K562 (cell line): ENCODE data around the gene CLCN4. TPM values are rescaled to one million over a fixed set of nuclear protein-coding genes. Genes with fewer than 3 reads are reported as not detected.

Experiments
- ATAC-seq: fragments of 200-7000 bp; cut with Tn5 transposase; 3 replicates; pipeline ENCODE4 v1.9.1; 2020; ENCODE audit warnings: moderate library complexity
- BruUV-seq: library from RNA; stranded (reverse); fragments of 400-500 nt; replicated peaks from 2 replicates; lab custom pipeline; 2021; lab: Mats Ljungman, UMichigan
- CTCF ChIA-PET: fragments of 300-600 bp; formaldehyde crosslinking; extraction: SDS; loops from one replicate; lab custom pipeline; 2021; ENCODE audit warnings: low intra/inter-chr PET ratio; lab: Yijun Ruan, JAX
- POLR2A ChIA-PET: fragments of 300-600, 350-650 bp; sonication (Branson Sonifier 250); formaldehyde crosslinking; extraction: SDS; loops from one replicate; lab custom pipeline; 2021; ENCODE audit warnings: antibody characterized with exemption, inconsistent platforms; lab: Yijun Ruan, JAX
- DNase-seq, 4 experiments: peaks; one replicate each; pipeline versions ENCODE4 v3.0.0 to v3.0.0-alpha.2; 2011 to 2018; ENCODE audit warnings: low spot score in 3 of 4, mixed read lengths in 3 of 4; ENCODE audit errors: extremely low read depth in 1 of 4
- FAIRE-seq: peaks from 2 replicates; lab custom pipeline; 2011; peaks lifted over from hg19 to GRCh38; lab: Jason Lieb, UNC
- H2AFZ ChIP-seq: 2 replicates; pipeline ENCODE4 v1.6.0; 2011; ENCODE audit warnings: low read depth, low read length, control low read depth, inconsistent platforms
- H3K27ac ChIP-seq: fragments of 200-600 bp; 3 replicates; pipeline ENCODE4 v1.8.0; 2011; ENCODE audit warnings: low read depth, mild to moderate bottlenecking, control low read depth, inconsistent platforms, low read length, moderate library complexity, mixed read lengths; ENCODE audit errors: extremely low read depth
- H3K27me3 ChIP-seq, 2 experiments: fragments of 300-600 bp in 1 of 2; 2 replicates in 1 of 2; 3 replicates in 1 of 2; pipeline versions ENCODE4 v1.6.0 to v1.8.0; 2011; ENCODE audit warnings: inconsistent platforms in 2 of 2, low read length in 2 of 2, mild to moderate bottlenecking in 1 of 2, mixed read lengths in 1 of 2, moderate library complexity in 1 of 2; ENCODE audit not compliant: control insufficient read depth in 2 of 2, insufficient read depth in 2 of 2
- H3K36me3 ChIP-seq: fragments of 300-600 bp; 3 replicates; pipeline ENCODE4 v1.8.0; 2011; ENCODE audit warnings: mild to moderate bottlenecking, low read length, inconsistent platforms; ENCODE audit not compliant: control insufficient read depth, insufficient read depth
- H3K4me1 ChIP-seq, 2 experiments: fragments of 200-600 bp in 1 of 2; replicated peaks in 1 of 2; 2 replicates in 1 of 2; 3 replicates in 1 of 2; pipeline versions ENCODE4 v1.5.1 to v1.8.0; 2011; ENCODE audit warnings: inconsistent platforms in 2 of 2, low read length in 2 of 2, mild to moderate bottlenecking in 1 of 2, mixed read lengths in 1 of 2, moderate library complexity in 1 of 2; ENCODE audit not compliant: control insufficient read depth in 2 of 2, insufficient read depth in 2 of 2
- H3K4me2 ChIP-seq: 2 replicates; pipeline ENCODE4 v1.6.1; 2011; ENCODE audit warnings: low read length, control low read depth, inconsistent platforms, mixed read lengths; ENCODE audit not compliant: insufficient read depth
- H3K4me3 ChIP-seq: fragments of 200-600 bp; sonication (generic), shearing (Covaris generic); 2 replicates; pipeline ENCODE4 v1.5.1; 2016; ENCODE audit warnings: control low read depth, inconsistent platforms
- H3K79me2 ChIP-seq: fragments of 200-600 bp; 3 replicates; pipeline ENCODE4 v1.8.0; 2011; ENCODE audit warnings: low read length, inconsistent platforms; ENCODE audit not compliant: control insufficient read depth, insufficient read depth
- H3K9ac ChIP-seq, 2 experiments: 2 replicates each; pipeline versions ENCODE4 v1.6.0 to v1.6.1; 2011; ENCODE audit warnings: low read depth in 2 of 2, low read length in 2 of 2, control low read depth in 1 of 2, inconsistent platforms in 1 of 2, mild to moderate bottlenecking in 1 of 2, mixed read lengths in 1 of 2; ENCODE audit not compliant: insufficient read depth in 1 of 2
- H3K9me1 ChIP-seq: one replicate; pipeline ENCODE4 v1.6.0; 2011; ENCODE audit warnings: inconsistent platforms, mild to moderate bottlenecking, low read length, moderate library complexity; ENCODE audit not compliant: control insufficient read depth, insufficient read depth
- H3K9me3 ChIP-seq: replicated peaks from 2 replicates; pipeline ENCODE4 v1.5.1; 2011; ENCODE audit warnings: low read depth, low read length, inconsistent platforms; ENCODE audit not compliant: control insufficient read depth, insufficient read depth
- H4K20me1 ChIP-seq: replicated peaks from 2 replicates; pipeline ENCODE4 v1.6.1; 2011; ENCODE audit warnings: low read length, inconsistent platforms, mixed read lengths; ENCODE audit not compliant: control insufficient read depth, insufficient read depth
- ARID1B ChIP-seq: fragments of 450-650 bp; IDR thresholded peaks from 2 replicates; pipeline ENCODE4 v1.6.1; 2016; ENCODE audit warnings: antibody characterized with exemption, mild to moderate bottlenecking, inconsistent platforms
- HDAC1 ChIP-seq, 2 experiments: fragments of 450-650 bp; IDR thresholded peaks; 2 replicates each; pipeline ENCODE4 v1.6.1; 2016 to 2017; ENCODE audit warnings: inconsistent platforms in 1 of 2, mild to moderate bottlenecking in 1 of 2, moderate library complexity in 1 of 2
- MAFK ChIP-seq: IDR thresholded peaks from 2 replicates; pipeline ENCODE4 v1.6.1; 2011; ENCODE audit warnings: low read length, improper control_type of control experiment
- PCBP2 ChIP-seq: fragments of 200-400 bp; formaldehyde crosslinking; IDR thresholded peaks from 2 replicates; pipeline ENCODE4 v1.6.1; 2018; ENCODE audit warnings: low read length, low read depth, mild to moderate bottlenecking, moderate library complexity; ENCODE audit not compliant: poor library complexity, severe bottlenecking
- PYGO2 ChIP-seq: fragments of 450-650 bp; IDR thresholded peaks from 2 replicates; pipeline ENCODE4 v1.6.1; 2016; ENCODE audit warnings: mild to moderate bottlenecking, missing genetic modification characterization, moderate library complexity, missing compliant biosample characterization
- ZNF212 ChIP-seq: fragments of 450-650 bp; formaldehyde crosslinking; IDR thresholded peaks from 2 replicates; pipeline ENCODE4 v1.4.0; 2020; ENCODE audit warnings: mild to moderate bottlenecking
- WGBS: fragments of 100-300 bp; shearing (Covaris generic); methylation state at CpG from one replicate; pipeline ENCODE4 v1.1.6; 2016; ENCODE audit warnings: low coverage, mixed read lengths; ENCODE audit not compliant: insufficient coverage; ENCODE audit errors: missing lambda C conversion rate; 5-methylcytosine and 5-hydroxymethylcytosine counted together
- in situ Hi-C: fragments of 300-500 bp; cut with MboI; formaldehyde crosslinking; loops from 4 replicates; pipeline ENCODE4 v1.15.0; 2018; ENCODE audit warnings: inconsistent platforms, mixed read lengths
- intact Hi-C: fragments of 100-400 bp; cut with micrococcal nuclease; formaldehyde crosslinking; loops from 2 replicates; pipeline ENCODE4 v1.14.2; 2022
- polyA plus RNA-seq, 8 experiments: library from polyadenylated mRNA; depleted of rRNA in 4 of 8; stranded (reverse) in 5 of 8; unstranded in 3 of 8; fragments of >200 nt; fragmentation: Nextera tagmentation in 2 of 8; fragmentation: Illumina TruSeq in 1 of 8; extraction: Ambion mirVana in 2 of 8; extraction: Trizol in 1 of 8; gene quantifications; 2 replicates each; pipeline versions ENCODE4 v1.2.1 to v1.2.3, GENCODE V29; 2011 to 2014; ENCODE audit warnings: inconsistent platforms in 1 of 8, missing spikeins in 1 of 8
- total RNA-seq, 7 experiments: library from RNA; depleted of rRNA in 6 of 7; stranded (reverse); fragments of >200 nt in 6 of 7; fragmentation: Illumina TruSeq in 2 of 7; extraction: Trizol in 2 of 7; gene quantifications; 2 replicates each; pipeline versions ENCODE4 v1.2.1 to v1.2.3, GENCODE V29; 2011 to 2021; ENCODE audit warnings: low replicate concordance in 1 of 7
- TF ChIP-seq, protein P1 (sequence below): fragments of 450-650 bp; formaldehyde crosslinking; IDR thresholded peaks from 2 replicates; pipeline ENCODE4 v1.4.0; 2020; ENCODE audit warnings: mild to moderate bottlenecking, mixed read lengths
- TF ChIP-seq, protein P2 (sequence below): IDR thresholded peaks from 2 replicates; pipeline ENCODE4 v1.6.1; 2012; ENCODE audit warnings: low read depth, low read length, improper control_type of control experiment, borderline replicate concordance
- TF ChIP-seq, protein P3 (sequence below): sonication (generic); formaldehyde crosslinking; IDR thresholded peaks from 2 replicates; pipeline ENCODE4 v1.9.0; 2022; ENCODE audit warnings: mild to moderate bottlenecking, missing genetic modification reagents
- TF ChIP-seq, protein P4 (sequence below): fragments of 450-650 bp; IDR thresholded peaks from 2 replicates; pipeline ENCODE4 v1.6.1; 2014; ENCODE audit warnings: low read depth, mild to moderate bottlenecking, moderate library complexity, borderline replicate concordance
- TF ChIP-seq, protein P5 (sequence below): fragments of 450-650 bp; IDR thresholded peaks from 2 replicates; pipeline ENCODE4 v1.7.0; 2016; ENCODE audit warnings: borderline replicate concordance

CLCN4 gene
- total and polyA plus RNA-seq, 9 of the 15 experiments (the other 6 are each of a cell fraction or from before 2014, with no cell fraction given): 0.03 to 0.24 (median 0.10) TPM; not detected in 1

DNA sequence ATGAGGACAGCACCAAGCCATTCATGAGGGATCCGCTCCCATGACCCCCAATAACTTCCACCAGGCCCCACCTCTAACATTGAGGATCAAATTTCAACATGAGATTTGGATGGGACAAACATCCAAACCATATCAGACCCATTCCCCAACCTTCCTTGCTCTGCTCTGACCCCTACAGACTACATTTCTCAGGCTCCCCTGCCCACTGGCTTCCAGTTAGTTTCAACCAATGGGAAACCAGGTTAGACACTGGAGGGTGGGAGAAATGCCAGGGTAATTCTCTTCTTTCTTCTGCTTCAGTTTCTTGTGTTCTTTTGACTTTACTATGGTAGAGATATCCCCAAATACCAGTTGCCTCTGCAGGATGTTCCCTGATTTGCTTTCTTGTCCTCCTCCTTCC, 125.7 kb downstream of the CLCN4 start:
- 11% methylated on average over 1 of the region's 1 CpG for WGBS
- Histone ChIP-seq H3K79me2 (no peaks in the 10 kb centered on the region), H3K9ac (no peak overlapping the region), H3K36me3 (no peaks in the 10 kb centered on the region), H3K9me3 (no peaks in the 10 kb centered on the region), H4K20me1 (no peaks in the 10 kb centered on the region), H2AFZ (no peak overlapping the region), H3K9me1 (no peaks in the 10 kb centered on the region), H3K27ac (no peak overlapping the region), H3K27me3 (no peaks in the 10 kb centered on the region), H3K4me1 (no peaks in the 10 kb centered on the region), H3K4me3 (no peak overlapping the region), H3K4me2 (no peak overlapping the region)
- ChIA-PET POLR2A (no interaction called here), CTCF (no interaction called here)
- FAIRE-seq (no peak), ATAC-seq (no peak), DNase-seq (no peak)
- TF ChIP-seq, protein P1, sequence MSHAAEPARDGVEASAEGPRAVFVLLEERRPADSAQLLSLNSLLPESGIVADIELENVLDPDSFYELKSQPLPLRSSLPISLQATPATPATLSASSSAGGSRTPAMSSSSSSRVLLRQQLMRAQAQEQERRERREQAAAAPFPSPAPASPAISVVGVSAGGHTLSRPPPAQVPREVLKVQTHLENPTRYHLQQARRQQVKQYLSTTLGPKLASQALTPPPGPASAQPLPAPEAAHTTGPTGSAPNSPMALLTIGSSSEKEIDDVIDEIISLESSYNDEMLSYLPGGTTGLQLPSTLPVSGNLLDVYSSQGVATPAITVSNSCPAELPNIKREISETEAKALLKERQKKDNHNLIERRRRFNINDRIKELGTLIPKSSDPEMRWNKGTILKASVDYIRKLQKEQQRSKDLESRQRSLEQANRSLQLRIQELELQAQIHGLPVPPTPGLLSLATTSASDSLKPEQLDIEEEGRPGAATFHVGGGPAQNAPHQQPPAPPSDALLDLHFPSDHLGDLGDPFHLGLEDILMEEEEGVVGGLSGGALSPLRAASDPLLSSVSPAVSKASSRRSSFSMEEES (CRISPR knock-in tag): no peak
- TF ChIP-seq PCBP2 (no peak), MAFK (no peak), PYGO2 (no peak), ZNF212 (CRISPR knock-in tag) (no peak), HDAC1 (IDR thresholded peaks at IDR 0.05) (no peak), ARID1B (no peak)
- TF ChIP-seq, protein P2, sequence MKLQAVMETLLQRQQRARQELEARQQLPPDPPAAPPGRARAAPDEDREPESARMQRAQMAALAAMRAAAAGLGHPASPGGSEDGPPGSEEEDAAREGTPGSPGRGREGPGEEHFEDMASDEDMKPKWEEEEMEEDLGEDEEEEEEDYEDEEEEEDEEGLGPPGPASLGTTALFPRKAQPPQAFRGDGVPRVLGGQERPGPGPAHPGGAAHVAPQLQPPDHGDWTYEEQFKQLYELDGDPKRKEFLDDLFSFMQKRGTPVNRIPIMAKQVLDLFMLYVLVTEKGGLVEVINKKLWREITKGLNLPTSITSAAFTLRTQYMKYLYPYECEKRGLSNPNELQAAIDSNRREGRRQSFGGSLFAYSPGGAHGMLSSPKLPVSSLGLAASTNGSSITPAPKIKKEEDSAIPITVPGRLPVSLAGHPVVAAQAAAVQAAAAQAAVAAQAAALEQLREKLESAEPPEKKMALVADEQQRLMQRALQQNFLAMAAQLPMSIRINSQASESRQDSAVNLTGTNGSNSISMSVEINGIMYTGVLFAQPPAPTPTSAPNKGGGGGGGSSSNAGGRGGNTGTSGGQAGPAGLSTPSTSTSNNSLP: no peak
- TF ChIP-seq, protein P3, sequence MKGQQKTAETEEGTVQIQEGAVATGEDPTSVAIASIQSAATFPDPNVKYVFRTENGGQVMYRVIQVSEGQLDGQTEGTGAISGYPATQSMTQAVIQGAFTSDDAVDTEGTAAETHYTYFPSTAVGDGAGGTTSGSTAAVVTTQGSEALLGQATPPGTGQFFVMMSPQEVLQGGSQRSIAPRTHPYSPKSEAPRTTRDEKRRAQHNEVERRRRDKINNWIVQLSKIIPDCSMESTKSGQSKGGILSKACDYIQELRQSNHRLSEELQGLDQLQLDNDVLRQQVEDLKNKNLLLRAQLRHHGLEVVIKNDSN: no peak
- TF ChIP-seq, protein P4, sequence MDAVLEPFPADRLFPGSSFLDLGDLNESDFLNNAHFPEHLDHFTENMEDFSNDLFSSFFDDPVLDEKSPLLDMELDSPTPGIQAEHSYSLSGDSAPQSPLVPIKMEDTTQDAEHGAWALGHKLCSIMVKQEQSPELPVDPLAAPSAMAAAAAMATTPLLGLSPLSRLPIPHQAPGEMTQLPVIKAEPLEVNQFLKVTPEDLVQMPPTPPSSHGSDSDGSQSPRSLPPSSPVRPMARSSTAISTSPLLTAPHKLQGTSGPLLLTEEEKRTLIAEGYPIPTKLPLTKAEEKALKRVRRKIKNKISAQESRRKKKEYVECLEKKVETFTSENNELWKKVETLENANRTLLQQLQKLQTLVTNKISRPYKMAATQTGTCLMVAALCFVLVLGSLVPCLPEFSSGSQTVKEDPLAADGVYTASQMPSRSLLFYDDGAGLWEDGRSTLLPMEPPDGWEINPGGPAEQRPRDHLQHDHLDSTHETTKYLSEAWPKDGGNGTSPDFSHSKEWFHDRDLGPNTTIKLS: no peak
- TF ChIP-seq, protein P5, sequence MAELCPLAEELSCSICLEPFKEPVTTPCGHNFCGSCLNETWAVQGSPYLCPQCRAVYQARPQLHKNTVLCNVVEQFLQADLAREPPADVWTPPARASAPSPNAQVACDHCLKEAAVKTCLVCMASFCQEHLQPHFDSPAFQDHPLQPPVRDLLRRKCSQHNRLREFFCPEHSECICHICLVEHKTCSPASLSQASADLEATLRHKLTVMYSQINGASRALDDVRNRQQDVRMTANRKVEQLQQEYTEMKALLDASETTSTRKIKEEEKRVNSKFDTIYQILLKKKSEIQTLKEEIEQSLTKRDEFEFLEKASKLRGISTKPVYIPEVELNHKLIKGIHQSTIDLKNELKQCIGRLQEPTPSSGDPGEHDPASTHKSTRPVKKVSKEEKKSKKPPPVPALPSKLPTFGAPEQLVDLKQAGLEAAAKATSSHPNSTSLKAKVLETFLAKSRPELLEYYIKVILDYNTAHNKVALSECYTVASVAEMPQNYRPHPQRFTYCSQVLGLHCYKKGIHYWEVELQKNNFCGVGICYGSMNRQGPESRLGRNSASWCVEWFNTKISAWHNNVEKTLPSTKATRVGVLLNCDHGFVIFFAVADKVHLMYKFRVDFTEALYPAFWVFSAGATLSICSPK: no peak
- BruUV-seq: no TSS peak
- in situ Hi-C loops: no loop called here
- intact Hi-C loops: no loop called here
